ENCODE data around the gene NDUFV1. TPM values are rescaled to one million over a fixed set of nuclear protein-coding genes. Genes with fewer than 3 reads are reported as not detected.
"Not testable (repeated sequence)": the region's sequence is repeated elsewhere in the genome, so short reads cannot be mapped to it uniquely, and the experiment has no call there.

The NDUFV1 gene
- total RNA-seq, 1 donor from 2014 or later = 191 TPM

GRCh38 chr11:67632982-67633755 lies 26.4 kb downstream of the NDUFV1 start:
- H3K4me1 Mint-ChIP-seq = peaks cover 16% of the 10 kb centered on the region
- no peaks in the 10 kb centered on the region for H3K36me3 Mint-ChIP-seq (ENCODE audit: low read depth)
- no peaks in the 10 kb centered on the region for H3K27me3 Mint-ChIP-seq (ENCODE audit: low read depth)
- no peak overlapping the region for H3K27ac Mint-ChIP-seq (ENCODE audit: unreplicated experiment)
- H3K4me3 Mint-ChIP-seq = peak overlapping the region; percentile 62
- no peak for DNase-seq (ENCODE audit: low read depth, low spot score)
- H3K9me3 Mint-ChIP-seq = no peaks in the 10 kb centered on the region
- TF ChIP-seq, protein P1, sequence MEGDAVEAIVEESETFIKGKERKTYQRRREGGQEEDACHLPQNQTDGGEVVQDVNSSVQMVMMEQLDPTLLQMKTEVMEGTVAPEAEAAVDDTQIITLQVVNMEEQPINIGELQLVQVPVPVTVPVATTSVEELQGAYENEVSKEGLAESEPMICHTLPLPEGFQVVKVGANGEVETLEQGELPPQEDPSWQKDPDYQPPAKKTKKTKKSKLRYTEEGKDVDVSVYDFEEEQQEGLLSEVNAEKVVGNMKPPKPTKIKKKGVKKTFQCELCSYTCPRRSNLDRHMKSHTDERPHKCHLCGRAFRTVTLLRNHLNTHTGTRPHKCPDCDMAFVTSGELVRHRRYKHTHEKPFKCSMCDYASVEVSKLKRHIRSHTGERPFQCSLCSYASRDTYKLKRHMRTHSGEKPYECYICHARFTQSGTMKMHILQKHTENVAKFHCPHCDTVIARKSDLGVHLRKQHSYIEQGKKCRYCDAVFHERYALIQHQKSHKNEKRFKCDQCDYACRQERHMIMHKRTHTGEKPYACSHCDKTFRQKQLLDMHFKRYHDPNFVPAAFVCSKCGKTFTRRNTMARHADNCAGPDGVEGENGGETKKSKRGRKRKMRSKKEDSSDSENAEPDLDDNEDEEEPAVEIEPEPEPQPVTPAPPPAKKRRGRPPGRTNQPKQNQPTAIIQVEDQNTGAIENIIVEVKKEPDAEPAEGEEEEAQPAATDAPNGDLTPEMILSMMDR (conservative IDR thresholded peaks at IDR 0.05) = no peak

- Mint-ChIP-seq H3K9me3 (no peaks in the 10 kb centered on the region), H3K36me3 (ENCODE audit: low read depth) (no peaks in the 10 kb centered on the region), H3K4me1 (peaks cover 16% of the 10 kb centered on the region), H3K4me3 (peak overlapping the region; percentile 56), H3K27ac (ENCODE audit: unreplicated experiment) (no peak overlapping the region), H3K27me3 (ENCODE audit: low read depth) (no peaks in the 10 kb centered on the region)
- DNase-seq (ENCODE audit: low read depth, low spot score) = no peak
- TF ChIP-seq, protein P1 (conservative IDR thresholded peaks at IDR 0.05) = no peak
These were observed 27.1 kb downstream of the NDUFV1 start for GRCh38 chr11:67633758-67634365.

DNA sequence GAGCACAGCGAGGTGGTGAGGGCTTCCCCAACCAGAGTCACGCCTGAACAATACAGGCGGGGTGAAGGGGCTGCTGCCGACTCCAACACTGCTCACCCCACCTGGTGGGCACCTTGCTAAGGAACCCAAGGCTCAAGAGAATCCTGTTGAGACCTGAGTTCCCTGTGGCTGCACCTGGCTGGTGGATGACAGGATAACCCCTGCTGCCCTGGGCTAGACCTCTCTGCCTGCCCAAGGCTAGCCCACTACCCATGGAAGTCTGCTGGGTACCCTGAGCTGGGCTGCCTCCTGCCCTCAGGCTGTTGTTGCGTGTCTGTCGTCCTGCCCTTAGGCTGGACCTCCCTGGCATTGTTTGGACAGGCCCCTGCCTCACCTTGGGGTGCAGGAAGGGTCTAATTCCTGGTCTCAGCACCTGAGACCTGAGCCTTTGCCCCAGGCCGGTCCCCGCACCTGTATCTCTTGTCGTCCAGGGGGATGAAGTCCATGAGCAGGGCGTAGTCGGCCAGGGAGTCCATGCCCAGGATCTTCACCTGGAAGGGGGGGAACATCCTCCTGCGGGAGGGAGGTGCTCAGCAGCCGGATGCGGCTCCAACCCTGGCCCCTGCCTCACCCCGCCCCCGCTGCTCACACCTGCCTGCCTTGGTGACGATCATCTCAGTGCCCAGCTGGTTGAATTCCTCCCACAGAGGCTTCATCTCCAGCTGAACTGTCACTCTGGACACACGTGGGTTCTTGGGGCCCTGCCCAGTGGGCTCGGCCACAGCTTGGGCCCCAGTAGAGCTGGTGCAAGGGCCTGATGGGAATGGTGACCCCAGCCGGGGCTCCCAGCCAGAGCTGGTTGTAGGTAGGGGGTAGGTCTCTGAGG lies 27.9 kb downstream of the NDUFV1 start:
- no peaks in the 10 kb centered on the region for H3K27me3 Mint-ChIP-seq (ENCODE audit: low read depth)
- H3K9me3 Mint-ChIP-seq = no peaks in the 10 kb centered on the region
- H3K4me3 Mint-ChIP-seq = no peak overlapping the region
- TF ChIP-seq, protein P1 (conservative IDR thresholded peaks at IDR 0.05) = no peak
- no peak for DNase-seq (ENCODE audit: low read depth, low spot score)
- H3K27ac Mint-ChIP-seq (ENCODE audit: unreplicated experiment) = no peak overlapping the region
- no peaks in the 10 kb centered on the region for H3K36me3 Mint-ChIP-seq (ENCODE audit: low read depth)
- peaks cover 16% of the 10 kb centered on the region for H3K4me1 Mint-ChIP-seq

DNA sequence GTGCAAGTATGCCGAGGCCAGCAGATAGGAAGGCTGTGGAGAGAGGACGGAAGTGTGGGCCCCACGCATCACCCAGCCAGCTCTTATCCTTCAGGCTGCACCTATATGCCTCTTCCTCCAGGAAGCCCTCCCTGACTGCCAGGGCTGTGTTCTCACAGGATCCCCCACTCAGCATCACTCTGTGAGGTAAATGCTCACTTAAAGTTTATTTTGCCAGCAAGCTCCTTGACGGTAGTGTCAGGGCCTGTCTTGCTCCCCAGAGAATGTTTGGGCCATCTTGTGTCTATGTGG lies 28.4 kb downstream of the NDUFV1 start:
- Mint-ChIP-seq H3K4me3 (peak overlapping the region; percentile 34), H3K36me3 (ENCODE audit: low read depth) (no peaks in the 10 kb centered on the region), H3K27ac (ENCODE audit: unreplicated experiment) (no peak overlapping the region), H3K9me3 (no peaks in the 10 kb centered on the region), H3K27me3 (ENCODE audit: low read depth) (no peaks in the 10 kb centered on the region), H3K4me1 (peaks cover 16% of the 10 kb centered on the region)
- TF ChIP-seq, protein P1 (conservative IDR thresholded peaks at IDR 0.05) = no peak
- no peak for DNase-seq (ENCODE audit: low read depth, low spot score)

DNA sequence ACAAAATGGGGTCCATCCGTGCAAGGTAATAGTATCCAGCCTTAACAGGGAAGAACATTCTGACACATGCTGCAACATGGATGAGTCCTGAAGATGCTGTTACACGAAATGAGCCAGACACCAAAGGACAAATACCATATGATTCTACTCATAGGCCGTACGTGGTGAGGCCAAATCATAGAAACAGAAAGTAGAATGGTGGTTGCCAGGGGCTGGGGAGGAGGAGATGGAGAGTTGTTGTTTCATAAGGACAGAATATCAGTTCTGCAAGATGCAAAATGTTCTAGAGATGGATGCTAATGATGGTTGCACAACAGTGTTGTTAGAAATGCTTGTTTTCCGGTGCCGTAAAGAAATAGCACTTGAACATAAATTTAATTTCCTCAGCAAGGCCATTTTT lies 30.2 kb downstream of the NDUFV1 start:
- Mint-ChIP-seq H3K4me3 (no peak overlapping the region), H3K9me3 (no peaks in the 10 kb centered on the region), H3K27me3 (ENCODE audit: low read depth) (no peaks in the 10 kb centered on the region), H3K27ac (ENCODE audit: unreplicated experiment) (no peak overlapping the region), H3K4me1 (peaks cover 7% of the 10 kb centered on the region), H3K36me3 (ENCODE audit: low read depth) (no peaks in the 10 kb centered on the region)
- TF ChIP-seq, protein P1 (conservative IDR thresholded peaks at IDR 0.05) = no peak
- no peak for DNase-seq (ENCODE audit: low read depth, low spot score)

DNA sequence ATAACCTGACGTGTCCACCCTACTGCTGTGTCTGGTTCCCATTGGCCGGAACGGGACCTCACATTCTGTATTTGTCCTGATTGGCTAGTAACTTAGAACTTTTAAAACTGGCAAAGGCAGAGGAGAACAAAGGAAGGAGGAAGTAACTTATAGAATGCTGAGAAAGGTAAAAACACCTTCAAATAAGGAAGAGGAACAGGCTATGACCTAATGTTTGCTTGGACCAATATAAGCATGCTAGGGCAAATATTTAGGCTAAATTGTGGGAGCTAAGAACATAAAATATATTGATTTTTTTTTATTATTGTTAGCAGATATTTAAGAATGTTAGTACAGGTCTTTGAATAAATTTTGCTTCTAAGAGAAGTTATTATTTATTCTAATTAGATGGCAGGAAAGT lies 30.7 kb downstream of the NDUFV1 start:
- not testable (repeated sequence) for H3K27me3 Mint-ChIP-seq (ENCODE audit: low read depth); H3K4me1 Mint-ChIP-seq; DNase-seq (ENCODE audit: low read depth, low spot score); H3K36me3 Mint-ChIP-seq (ENCODE audit: low read depth); H3K9me3 Mint-ChIP-seq; H3K27ac Mint-ChIP-seq (ENCODE audit: unreplicated experiment); H3K4me3 Mint-ChIP-seq

All from neural crest cell (in vitro differentiated cells).